Brain pericyte (primary cell): ENCODE measurements around the gene NEK7.
"Not testable (repeated sequence)": the region's sequence is repeated elsewhere in the genome, so short reads cannot be mapped to it uniquely, and the experiment has no call there.

Experiments
- DNase-seq: peaks from one replicate; pipeline ENCODE4 v3.0.0-alpha.2; 2012; ENCODE audit warnings: low read depth, low spot score

Gene NEK7

DNA sequence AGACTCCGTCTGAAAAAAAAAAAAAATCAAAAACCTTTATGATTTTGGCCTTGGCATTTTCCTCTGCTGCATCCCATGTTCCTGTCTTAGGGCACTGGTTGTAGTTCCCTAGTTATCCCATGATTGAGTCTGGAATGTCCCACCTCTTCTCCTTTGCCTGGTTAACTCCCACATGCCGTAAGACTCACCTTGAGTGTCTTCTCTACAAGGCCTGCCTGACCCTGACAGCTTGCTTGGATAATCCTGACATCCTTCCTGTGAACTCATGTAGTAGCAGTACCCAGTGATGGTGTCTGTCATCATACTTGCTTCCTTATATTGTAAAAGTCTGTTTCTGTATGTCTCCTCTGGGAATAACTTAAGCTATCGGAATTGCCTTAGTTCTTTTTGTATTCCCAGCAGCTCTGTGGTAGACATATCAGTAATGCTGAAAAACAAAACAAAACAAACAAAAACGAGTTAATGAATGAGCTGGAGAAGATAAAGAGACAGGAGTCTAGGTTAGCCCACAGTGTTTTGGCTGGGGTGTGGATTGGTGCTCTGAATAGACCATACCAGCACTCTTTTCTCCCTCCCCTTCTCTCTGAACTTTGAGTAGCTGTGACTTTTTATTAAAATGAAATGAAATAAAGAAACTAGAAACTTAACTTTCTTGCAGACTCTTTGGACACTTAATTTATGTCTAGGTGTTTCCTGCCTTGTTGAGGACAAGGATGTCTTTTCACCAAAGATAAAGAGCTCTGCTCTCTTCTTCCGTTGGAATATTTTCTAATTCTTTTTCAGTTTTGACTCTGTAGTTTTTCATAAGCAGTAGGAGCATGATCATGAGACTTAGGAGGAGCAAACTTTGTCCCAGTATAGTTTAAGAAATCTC lies 15.1 kb downstream of the NEK7 start:
- no peak for DNase-seq

DNA sequence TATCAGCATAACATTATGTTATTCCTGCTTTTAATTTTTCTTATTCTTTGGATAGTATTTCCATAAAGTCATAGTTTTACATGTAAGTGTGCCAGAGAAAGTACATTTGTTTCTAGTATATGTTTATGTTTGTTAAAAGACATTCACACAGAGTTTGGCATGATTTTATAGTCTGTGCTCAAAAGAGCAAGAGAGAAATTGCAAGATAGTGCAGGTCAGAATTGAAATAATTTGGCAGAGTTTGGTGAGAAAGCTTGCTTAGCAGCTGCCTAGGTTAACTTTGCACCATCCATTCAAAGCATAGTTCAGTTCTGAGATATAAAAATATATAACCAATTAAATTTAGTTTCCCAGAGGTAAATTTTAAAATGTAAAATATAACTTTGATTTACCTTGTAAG lies 17.0 kb downstream of the NEK7 start:
- no peak for DNase-seq

DNA sequence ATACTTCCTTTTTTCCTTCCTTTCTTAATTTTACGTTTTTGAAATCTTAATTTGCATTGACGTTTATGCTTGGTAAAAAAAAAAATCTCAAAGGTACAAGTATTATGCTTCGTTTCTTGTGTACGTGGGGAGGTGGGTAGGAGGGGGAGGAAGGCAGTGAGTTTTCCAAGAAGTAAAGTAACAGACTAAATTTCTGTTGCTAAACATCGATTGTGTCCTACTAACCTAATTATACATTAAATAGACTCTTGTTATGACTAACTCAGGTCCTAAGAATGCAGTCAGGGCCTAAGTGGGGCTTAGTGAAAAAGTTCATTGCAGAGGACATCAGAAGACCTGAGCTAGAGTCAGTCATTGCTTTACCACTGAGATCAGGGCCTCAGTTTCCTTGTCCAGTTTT lies 17.5 kb downstream of the NEK7 start:
- DNase-seq, result no peak

DNA sequence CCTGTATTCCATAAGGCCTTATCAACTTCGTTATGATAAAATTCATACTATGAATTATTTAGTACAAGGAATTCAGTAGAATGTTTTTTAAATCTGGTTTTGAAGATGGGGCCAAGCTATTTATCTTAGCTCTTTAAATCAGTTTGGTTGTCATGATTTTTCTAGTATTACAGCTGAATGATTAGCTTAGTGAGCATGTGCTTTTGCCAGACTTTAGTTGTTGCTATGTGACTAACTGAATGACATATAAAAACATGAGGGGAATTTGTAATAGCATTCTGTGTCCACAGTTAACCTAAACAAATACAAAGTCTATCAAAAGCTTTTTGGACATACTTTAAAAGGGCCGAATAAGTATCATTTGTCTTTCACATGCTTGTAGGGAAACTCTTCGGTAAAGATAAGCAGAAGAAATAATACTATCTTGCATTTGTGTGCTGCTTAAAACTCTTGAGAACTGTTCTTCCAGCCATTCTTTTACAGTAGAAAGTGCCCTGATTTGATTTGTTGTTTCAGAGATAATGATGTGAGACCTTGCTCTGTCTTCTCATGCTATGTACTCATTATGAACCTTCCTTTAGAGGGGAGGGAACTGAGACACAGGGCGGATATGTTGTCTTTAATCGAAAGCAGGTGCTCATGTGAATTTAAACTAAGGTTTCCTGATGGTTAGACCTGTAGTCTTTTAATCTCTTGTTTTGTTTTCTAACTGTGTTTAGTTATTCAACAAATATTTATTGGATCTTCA lies 18.8 kb downstream of the NEK7 start:
- no peak for DNase-seq

DNA sequence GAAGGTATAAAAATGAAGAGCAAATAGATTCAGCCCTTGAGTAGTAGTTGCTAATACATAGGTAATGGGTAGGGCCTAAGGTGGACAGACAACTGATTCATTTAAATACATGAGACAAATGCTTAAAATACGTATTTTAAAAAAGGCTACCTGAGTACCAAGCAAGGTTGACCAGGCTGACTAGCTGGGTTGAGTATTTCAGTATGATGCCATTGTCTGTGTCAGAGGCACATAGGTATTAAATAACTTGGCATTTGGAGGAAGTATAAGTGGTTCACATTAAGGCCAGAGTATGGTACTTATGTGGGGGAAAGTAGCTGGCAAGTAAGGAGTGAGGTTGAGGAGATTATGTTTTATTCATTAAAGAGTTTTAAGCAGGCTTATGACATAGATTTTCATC lies 19.4 kb downstream of the NEK7 start:
- no peak for DNase-seq

DNA sequence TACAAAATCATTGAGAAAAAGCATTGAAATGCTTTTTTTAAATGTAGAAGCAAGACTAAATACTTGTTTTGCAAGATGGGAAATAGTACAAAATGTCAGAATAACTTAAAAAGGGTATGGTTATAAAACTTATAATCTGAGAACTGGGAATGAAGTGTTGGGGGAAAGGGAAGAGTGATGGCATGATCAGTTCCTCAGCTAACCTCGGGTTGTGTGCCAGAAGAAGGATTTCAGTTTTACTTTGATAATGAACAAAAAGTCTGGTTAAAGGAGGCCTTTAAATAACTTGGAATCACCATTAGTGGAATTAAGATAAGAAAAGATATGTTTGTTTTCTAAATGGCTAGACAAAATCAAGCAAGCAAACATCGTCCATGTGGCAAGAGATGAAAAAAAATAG lies 20.7 kb downstream of the NEK7 start:
- no peak for DNase-seq

DNA sequence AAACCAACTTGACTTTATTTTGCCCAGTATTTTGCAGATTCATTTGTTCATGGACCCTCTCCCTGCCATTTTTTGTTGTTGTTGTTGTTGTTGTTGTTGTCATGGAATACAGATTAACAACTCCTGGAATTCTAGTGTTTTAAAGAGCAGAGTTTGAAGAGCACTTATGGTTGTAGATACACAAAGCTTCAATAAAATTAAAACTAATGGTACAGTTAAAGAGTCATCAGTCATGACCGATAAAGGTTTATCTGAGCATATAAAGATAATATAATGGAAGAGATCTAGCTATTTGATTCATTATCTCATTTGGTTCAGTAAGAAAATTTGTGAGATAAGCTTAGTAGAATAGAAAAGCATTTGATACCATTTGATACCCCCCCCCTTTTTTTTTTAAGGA lies 21.8 kb downstream of the NEK7 start:
- no peak for DNase-seq

DNA sequence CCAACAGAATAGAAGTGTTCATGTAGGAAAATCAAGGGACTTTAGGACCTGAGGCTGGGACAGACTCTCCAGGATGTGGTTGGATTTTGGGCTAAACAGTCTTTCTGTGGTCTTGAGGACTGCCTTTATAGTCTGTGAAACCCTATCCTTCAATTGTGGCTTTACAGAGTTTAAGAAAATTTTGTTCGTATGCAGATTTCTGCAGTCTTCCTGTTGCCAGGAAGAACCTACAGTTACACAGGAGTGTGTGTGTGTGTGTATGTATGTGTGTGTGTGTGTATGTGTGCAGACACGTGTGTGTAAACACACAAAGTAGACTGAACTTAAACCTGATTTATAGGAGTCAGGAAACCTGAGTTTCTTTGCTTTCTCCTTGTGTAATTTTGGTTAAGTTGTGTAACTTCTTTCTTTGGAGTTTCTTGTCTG lies 22.8 kb downstream of the NEK7 start:
- no peak for DNase-seq

DNA sequence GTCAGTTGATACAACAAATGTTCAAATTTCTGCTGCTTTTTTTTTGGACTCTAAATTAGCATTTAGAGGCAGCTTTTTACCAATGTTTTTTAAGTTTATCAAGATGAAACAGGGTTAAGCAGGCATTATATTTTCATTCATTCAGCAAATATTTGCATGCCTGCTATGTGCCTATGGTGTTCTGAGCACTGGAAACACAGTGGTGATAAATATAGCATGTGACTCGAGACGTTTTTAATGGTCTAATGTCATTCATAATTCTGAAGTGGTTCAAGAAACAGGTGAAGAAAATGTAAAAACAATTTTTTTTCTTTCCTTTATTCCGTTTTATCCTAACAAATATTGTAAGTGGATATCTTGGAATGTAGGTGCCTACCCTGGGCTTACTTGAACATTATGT lies 26.8 kb downstream of the NEK7 start:
- no peak for DNase-seq

DNA sequence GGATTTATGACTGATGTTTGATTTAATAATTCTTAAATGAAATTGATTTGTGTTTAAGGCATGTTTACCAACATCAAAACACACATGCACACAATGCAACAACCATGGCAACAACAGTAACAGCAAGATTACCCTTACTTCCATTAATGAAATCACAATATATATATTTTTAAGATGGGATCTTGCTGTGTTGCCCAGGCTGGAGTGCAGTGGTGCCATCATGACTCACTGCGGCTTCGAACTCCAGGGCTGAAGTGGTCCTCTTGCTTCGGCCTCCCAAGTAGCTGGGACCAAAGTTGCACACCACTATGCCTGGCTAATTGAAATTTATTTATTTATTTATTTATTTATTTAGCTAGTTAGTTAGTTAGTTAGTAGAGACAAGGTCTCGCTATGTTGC lies 27.7 kb downstream of the NEK7 start:
- no peak for DNase-seq

DNA sequence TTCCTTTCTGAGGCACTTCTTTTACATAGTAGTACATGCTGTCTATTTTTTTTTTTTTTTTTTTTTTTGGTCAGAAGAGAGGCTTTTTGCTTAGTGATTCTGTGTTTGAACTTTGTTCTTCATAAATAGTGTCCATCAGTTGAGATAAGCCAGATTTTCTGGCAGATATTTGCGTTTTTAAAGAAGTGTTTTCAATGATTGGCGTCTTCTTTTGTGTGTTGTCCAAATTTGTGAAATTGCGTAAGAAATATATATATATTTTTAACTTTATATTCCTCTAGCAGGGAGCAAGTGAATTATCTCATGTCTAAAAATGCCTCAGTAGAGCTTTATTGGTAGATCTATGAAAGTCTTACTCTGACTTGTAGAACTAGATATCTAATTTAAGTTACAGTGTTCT lies 28.3 kb downstream of the NEK7 start:
- no peak for DNase-seq

DNA sequence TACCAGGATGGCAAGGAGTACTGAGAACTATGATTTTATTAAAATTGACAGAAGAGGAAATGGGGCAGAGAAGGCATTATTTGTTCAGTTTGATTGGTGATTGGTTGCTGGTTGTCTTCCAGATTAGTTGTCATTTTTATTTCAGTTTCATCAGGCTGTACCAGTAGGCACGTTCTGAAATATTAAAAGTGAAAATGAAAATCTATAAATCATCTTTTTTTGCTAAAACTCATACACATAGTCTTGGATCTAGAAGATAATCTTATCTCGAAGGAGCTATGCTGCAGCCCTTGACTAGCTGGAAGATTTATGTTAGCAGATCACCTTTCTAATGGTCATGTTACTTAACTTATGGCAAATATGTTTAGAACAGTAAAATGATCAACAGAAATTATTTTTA lies 29.0 kb downstream of the NEK7 start:
- DNase-seq, result no peak

DNA sequence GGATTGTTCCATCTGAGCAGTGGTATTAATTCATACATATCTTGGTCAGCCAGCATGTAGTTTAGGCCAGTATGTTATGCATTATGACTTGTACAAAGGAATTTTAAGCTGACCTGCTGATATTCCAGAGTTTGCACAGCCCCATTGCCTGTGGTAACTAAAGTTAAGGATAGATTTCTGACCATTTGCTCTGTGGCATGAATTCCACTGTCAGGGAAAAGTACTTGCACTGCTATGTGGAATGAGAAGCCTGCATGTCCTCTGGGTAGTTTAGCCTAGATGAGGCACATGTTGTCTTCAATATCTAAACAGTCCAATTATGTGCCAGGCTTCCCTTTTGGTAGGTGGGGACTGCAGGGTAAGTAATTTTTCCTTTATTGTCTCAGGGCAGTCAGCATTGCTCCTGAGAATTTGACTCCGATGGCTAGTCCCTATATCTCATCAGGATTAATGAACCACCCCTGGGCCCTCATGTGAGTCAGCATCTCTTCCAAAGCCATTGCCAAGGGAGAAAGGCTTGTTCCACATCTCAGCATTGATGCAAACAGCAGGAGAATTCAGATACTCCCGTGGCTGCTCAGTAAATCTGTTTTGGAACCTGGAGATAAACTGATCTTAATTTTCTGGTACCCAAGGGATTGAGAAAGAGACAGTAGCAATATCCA lies 30.2 kb downstream of the NEK7 start:
- DNase-seq, result no peak

DNA sequence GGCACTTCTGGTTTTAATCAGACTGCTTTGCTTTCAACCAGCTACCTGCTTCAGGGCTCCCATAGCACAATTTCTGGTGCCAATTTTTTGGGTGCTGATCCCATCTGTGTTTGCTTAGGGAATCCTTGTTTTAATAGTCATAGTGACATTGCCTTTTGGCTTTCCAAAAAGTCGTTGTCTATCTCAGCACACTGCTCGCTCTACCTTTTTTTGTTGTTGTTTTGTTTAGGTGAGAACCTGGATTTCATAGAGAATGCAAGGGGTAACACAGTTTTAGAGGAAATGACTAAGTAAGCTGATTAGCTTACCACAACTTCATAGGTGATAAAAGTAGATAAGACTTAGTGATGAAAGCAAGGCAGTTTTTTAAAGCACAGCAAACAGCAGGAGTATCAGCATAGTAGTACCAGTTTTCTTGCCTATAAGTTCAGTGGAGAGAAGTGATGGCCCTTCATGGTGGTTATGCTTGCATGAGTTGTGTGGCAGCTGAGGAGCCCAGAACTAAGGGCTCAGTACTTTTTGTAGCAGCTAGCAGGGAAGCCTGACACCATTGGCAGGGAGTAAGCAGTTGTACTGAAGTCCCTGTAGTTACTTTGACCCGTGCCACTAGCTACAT lies 31.3 kb downstream of the NEK7 start:
- no peak for DNase-seq

DNA sequence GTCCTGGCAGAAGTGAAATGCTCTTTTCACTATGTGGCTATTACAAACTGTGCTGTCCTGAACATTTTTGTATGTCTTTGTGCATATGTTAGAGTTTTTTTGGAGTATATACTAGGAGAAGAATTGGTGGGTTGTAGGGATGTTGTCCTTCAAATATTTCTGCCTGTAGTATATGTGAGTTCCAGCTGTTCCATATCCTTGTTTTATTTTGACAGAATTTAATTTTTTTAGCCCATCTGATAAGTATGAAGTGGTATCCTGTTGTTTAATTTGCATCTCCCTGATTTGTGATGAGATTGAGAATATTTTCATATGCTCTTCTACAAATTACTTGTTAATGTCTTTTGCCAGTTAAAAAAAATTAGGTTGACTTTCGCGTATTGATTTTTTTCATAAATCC lies 34.3 kb downstream of the NEK7 start:
- no peak for DNase-seq

DNA sequence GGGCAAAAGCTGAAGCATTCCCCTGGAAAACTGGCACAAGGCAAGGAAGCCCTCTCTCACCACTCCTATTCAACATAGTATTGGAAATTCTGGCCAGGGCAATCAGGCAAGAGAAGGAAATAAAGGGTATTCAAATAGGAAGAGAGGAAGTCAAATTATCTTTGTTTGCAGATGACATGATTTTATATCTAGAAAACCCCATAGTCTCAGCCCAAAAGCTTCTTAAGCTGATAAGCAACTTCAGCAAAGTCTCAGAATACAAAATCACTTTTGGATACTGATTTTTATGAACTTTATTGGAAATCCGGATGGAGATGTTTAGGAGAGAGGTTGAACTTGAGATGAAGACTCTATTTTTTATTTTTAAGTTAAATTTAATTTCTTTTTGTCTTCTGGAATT lies 37.1 kb downstream of the NEK7 start:
- not testable (repeated sequence) for DNase-seq

DNA sequence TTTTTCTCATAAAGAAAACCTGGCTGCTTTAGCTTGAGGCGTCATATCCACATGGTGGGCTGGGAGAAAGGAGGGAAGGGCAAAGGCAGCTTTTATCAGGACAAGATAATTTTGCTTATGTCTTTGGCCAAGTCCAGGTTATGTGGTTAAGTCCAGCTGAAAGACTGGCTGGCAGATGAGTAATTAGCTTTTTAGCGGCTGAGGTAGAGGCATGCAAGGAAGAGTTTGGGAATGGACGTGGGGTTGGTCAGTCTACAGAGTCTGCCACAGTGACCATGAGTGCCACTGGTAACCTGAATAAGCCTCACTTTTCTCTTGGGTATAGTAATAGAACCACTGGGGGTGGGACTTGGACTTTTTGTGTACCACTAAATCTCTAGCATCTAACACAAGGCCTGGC lies 39.8 kb downstream of the NEK7 start:
- DNase-seq, result no peak

DNA sequence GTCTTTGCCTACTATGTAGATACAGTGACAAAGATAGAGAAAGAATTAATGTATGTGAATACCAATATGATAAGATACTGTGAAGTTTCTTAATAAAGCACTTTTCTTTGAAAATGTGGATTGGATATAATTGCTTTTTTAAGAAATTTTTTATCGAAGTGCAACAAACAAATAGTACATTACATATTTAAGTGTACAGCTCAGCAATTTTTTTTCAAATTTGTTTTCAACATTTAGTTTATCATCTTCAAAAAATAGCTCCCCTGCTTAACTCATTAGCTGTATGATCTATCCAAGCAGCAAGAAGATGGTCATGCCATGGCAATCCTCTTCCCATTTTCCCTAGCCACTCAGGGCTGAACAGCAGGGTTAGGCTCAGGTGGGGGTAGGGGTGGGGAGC lies 40.5 kb downstream of the NEK7 start:
- no peak for DNase-seq

DNA sequence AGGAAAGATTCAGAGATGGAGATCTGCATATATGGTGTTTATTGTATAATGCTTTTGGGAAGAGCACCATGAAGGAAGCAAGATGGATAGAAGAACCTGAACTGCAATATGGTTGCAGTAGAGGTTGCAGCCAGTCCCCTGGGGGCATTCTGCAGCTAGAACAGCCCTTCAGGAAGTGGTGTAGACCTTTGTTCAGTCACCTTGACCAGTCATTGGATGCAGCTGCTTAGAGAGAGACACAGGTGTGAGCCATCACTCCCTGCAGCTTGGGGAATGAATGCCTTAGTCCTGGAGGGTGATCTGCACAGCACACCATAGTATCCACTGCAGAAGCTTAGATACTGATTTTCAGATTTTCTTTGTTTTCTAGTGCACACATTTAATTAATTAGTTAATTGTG lies 42.3 kb downstream of the NEK7 start:
- DNase-seq, result no peak

DNA sequence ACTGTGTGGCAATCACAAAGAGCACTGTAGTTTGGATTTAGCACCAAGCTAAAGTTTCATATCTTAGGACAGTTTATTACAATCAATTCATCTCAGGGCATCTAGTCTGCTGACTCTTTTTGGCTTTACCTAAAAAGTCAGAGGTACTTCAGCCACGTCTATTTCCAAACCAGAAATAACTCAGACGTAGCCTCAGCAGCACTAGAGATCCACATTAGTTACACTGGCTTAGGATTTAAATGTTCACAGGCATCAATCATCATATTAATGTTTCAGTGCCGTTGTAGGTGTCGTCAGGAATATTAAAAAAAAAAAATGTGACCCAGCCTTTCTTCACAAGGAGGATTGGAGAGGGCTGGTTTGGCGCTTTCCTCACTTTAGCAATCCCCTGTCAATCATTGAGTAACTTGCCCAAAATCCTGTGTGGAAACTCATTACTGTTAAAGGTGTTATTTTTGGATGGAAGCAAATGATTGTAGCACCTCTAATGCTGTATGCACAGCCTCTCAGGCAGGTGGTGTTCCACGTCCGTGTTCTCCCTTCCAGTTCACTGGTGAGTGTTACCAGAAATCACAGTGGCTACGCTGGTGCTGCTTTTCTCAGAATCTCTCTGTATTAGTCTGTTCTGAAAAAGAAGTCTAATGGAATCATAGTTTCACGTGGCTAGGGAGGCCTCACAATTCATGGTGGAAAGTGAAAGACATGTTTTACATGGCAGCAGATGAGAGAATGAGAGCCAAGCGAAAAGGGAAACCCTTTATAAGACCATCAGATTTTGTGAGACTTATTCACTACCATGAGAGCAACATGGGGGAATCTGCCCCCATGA lies 45.4 kb downstream of the NEK7 start:
- DNase-seq, result no peak

DNA sequence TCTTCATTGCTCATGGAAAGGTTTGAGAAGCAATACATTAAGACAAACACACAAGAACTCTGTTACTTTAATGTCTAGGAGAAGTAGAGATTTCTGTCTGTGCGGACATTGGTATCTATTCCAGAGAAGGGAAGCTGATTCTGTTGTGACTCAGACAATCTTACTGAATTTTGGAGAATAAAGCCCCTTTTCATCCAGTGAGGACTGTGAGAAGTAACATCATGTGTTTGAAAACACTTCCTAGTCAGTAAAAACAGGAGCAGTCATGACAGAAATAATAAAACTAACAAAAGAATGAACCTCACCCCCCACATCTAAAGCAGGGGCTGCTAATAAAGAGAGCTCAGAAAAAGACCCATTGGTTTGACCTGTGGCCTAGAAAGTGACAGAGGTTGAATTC lies 46.6 kb downstream of the NEK7 start:
- DNase-seq, result no peak
